GM21529 (cell line): ENCODE results near the gene CMKLR1.

Experiments
- ATAC-seq: cut with Tn5 transposase; IDR thresholded peaks from one replicate; pipeline ENCODE4 v1.9.1; 2021; ENCODE audit not compliant: unreplicated experiment

CMKLR1 gene

GRCh38 chr12:108302016-108302402, 37.1 kb downstream of the CMKLR1 start:
- no peak for ATAC-seq

- no peak for ATAC-seq
Measured at GRCh38 chr12:108301346-108301745, 37.8 kb downstream of the CMKLR1 start.

- no peak for ATAC-seq
Measured at GRCh38 chr12:108299980-108300696, 39.0 kb downstream of the CMKLR1 start.

GRCh38 chr12:108299516-108299915, 39.6 kb downstream of the CMKLR1 start:
- no peak for ATAC-seq

- ATAC-seq = no peak
Measured at GRCh38 chr12:108298761-108299275, 40.3 kb downstream of the CMKLR1 start.

GRCh38 chr12:108297895-108298760, 41.0 kb downstream of the CMKLR1 start:
- peak; percentile 71 for ATAC-seq

GRCh38 chr12:108297424-108297823, 41.7 kb downstream of the CMKLR1 start:
- no peak for ATAC-seq

GRCh38 chr12:108296945-108297344, 42.2 kb downstream of the CMKLR1 start:
- no peak for ATAC-seq

GRCh38 chr12:108295641-108296040, 43.5 kb downstream of the CMKLR1 start:
- no peak for ATAC-seq

GRCh38 chr12:108289350-108290161, 49.6 kb downstream of the CMKLR1 start:
- no peak for ATAC-seq

- ATAC-seq = no peak
Measured at GRCh38 chr12:108287227-108287626, 51.9 kb downstream of the CMKLR1 start.

GRCh38 chr12:108285016-108285415, 54.1 kb downstream of the CMKLR1 start:
- ATAC-seq = no peak

- no peak for ATAC-seq
Measured at GRCh38 chr12:108284163-108284562, 54.9 kb downstream of the CMKLR1 start.

GRCh38 chr12:108282676-108283075, 56.4 kb downstream of the CMKLR1 start:
- ATAC-seq = no peak

GRCh38 chr12:108282160-108282559, 57.0 kb downstream of the CMKLR1 start:
- no peak for ATAC-seq

- ATAC-seq = no peak
Measured at GRCh38 chr12:108277613-108278012, 61.5 kb downstream of the CMKLR1 start.

- ATAC-seq = no peak
Measured at GRCh38 chr12:108273217-108273616, 65.9 kb downstream of the CMKLR1 start.

- ATAC-seq = no peak
Measured at GRCh38 chr12:108271951-108272872, 66.9 kb downstream of the CMKLR1 start.

GRCh38 chr12:108270849-108271143, 68.3 kb downstream of the CMKLR1 start:
- ATAC-seq = no peak
